K562 (cell line): ENCODE results near the gene ACTN4. TPM values are rescaled to one million over a fixed set of nuclear protein-coding genes. Genes with fewer than 3 reads are reported as not detected.

Source experiments
- ARID2 ChIP-seq: fragments of 450-650 bp; IDR thresholded peaks from 2 replicates; pipeline ENCODE4 v1.6.1; 2017; ENCODE audit warnings: antibody characterized with exemption, mild to moderate bottlenecking
- ATF3 ChIP-seq, 2 experiments: fragments of 450-650 bp in 1 of 2; sonication (generic) in 1 of 2; formaldehyde crosslinking in 1 of 2; IDR thresholded peaks in 1 of 2; conservative IDR thresholded peaks in 1 of 2; 2 replicates each; pipeline versions ENCODE4 v1.6.1 to v1.8.1; 2016 to 2023; ENCODE audit warnings: mild to moderate bottlenecking in 2 of 2, moderate library complexity in 2 of 2, inconsistent platforms in 1 of 2, missing genetic modification reagents in 1 of 2
- BACH1 ChIP-seq: fragments of 200-800 bp; sonication (Bioruptor generic); IDR thresholded peaks from 2 replicates; pipeline ENCODE4 v1.6.1; 2016; ENCODE audit warnings: missing genetic modification characterization, missing compliant biosample characterization
- BCOR ChIP-seq: fragments of 450-650 bp; IDR thresholded peaks from 2 replicates; pipeline ENCODE4 v1.6.1; 2016
- BHLHE40 ChIP-seq: IDR thresholded peaks from 2 replicates; pipeline ENCODE4 v1.6.1; 2011; ENCODE audit warnings: low read length, improper control_type of control experiment
- CSDE1 ChIP-seq, 2 experiments: fragments of 450-650 bp; IDR thresholded peaks; 2 replicates each; pipeline ENCODE4 v1.6.1; 2016; ENCODE audit warnings: mild to moderate bottlenecking in 1 of 2
- E2F5 ChIP-seq: sonication (generic); formaldehyde crosslinking; IDR thresholded peaks from 2 replicates; pipeline ENCODE4 v1.8.0; 2022; ENCODE audit warnings: mild to moderate bottlenecking, missing genetic modification reagents
- GATAD2B ChIP-seq: fragments of 450-650 bp; IDR thresholded peaks from 2 replicates; pipeline ENCODE4 v1.6.1; 2017; ENCODE audit warnings: mild to moderate bottlenecking, borderline replicate concordance
- MAFF ChIP-seq: IDR thresholded peaks from 2 replicates; pipeline ENCODE4 v1.6.1; 2012; ENCODE audit warnings: low read length, improper control_type of control experiment
- MAX ChIP-seq: sonication (generic); formaldehyde crosslinking; IDR thresholded peaks from 2 replicates; pipeline ENCODE4 v1.9.0; 2022; ENCODE audit warnings: mild to moderate bottlenecking, missing genetic modification reagents
- NR1H2 ChIP-seq: sonication (generic); formaldehyde crosslinking; IDR thresholded peaks from 2 replicates; pipeline ENCODE4 v1.4.0; 2020; ENCODE audit warnings: mild to moderate bottlenecking, missing genetic modification reagents
- NR2C2 ChIP-seq, 2 experiments: fragments of 200-800 bp in 1 of 2; sonication (Bioruptor generic) in 1 of 2; sonication (generic) in 1 of 2; formaldehyde crosslinking in 1 of 2; IDR thresholded peaks; 2 replicates each; pipeline versions ENCODE4 v1.6.1 to v1.8.0; 2016 to 2022; ENCODE audit warnings: mild to moderate bottlenecking in 1 of 2, missing compliant biosample characterization in 1 of 2, missing genetic modification characterization in 1 of 2, missing genetic modification reagents in 1 of 2
- PTRF ChIP-seq: fragments of 450-650 bp; IDR thresholded peaks from 2 replicates; pipeline ENCODE4 v1.6.1; 2016; ENCODE audit warnings: mild to moderate bottlenecking, missing genetic modification characterization, missing compliant biosample characterization
- RNF2 ChIP-seq: sonication (generic); IDR thresholded peaks from 2 replicates; pipeline ENCODE4 v1.6.1; 2016
- SAFB2 ChIP-seq: fragments of 200-400 bp; formaldehyde crosslinking; IDR thresholded peaks from 2 replicates; pipeline ENCODE4 v1.6.1; 2018; ENCODE audit warnings: borderline replicate concordance, low read length, low read depth, moderate library complexity; ENCODE audit not compliant: severe bottlenecking
- SNRNP70 ChIP-seq: fragments of 200-400 bp; formaldehyde crosslinking; optimal IDR thresholded peaks from 2 replicates; pipeline ENCODE3; 2017; ENCODE audit warnings: low read depth, low read length
- SP1 ChIP-seq: sonication (generic); formaldehyde crosslinking; IDR thresholded peaks from 2 replicates; pipeline ENCODE4 v1.8.1; 2022; ENCODE audit warnings: mild to moderate bottlenecking, missing genetic modification reagents
- TAF9B ChIP-seq: fragments of 450-650 bp; IDR thresholded peaks from 2 replicates; pipeline ENCODE4 v1.6.1; 2018; ENCODE audit warnings: mild to moderate bottlenecking; ENCODE audit not compliant: partially characterized antibody
- TAL1 ChIP-seq: fragments of 450-650 bp; IDR thresholded peaks from 2 replicates; pipeline ENCODE4 v1.6.1; 2016; ENCODE audit warnings: mild to moderate bottlenecking
- TCF7 ChIP-seq: sonication (generic); IDR thresholded peaks from 2 replicates; pipeline ENCODE4 v1.6.1; 2016; ENCODE audit warnings: antibody characterized with exemption, borderline replicate concordance
- ZFP91 ChIP-seq: sonication (generic); formaldehyde crosslinking; IDR thresholded peaks from 2 replicates; pipeline ENCODE4 v1.8.0; 2022; ENCODE audit warnings: mild to moderate bottlenecking, missing genetic modification reagents
- ZNF589 ChIP-seq: fragments of 200-800 bp; sonication (Bioruptor generic); IDR thresholded peaks from 2 replicates; pipeline ENCODE4 v1.6.1; 2016; ENCODE audit warnings: low read depth, missing genetic modification characterization, missing compliant biosample characterization
- ZNF644 ChIP-seq: fragments of 200-800 bp; sonication (Bioruptor generic); IDR thresholded peaks from 2 replicates; pipeline ENCODE4 v1.6.1; 2016; ENCODE audit warnings: low read depth, missing genetic modification characterization, missing compliant biosample characterization
- ZNF780A ChIP-seq: fragments of 250-450 bp; sonication (Bioruptor Pico); IDR thresholded peaks from 2 replicates; pipeline ENCODE4 v1.5.0; 2021; ENCODE audit warnings: mild to moderate bottlenecking
- ZZZ3 ChIP-seq: fragments of 450-650 bp; IDR thresholded peaks from 2 replicates; pipeline ENCODE4 v1.6.1; 2016; ENCODE audit warnings: antibody characterized with exemption, mild to moderate bottlenecking, moderate library complexity
- polyA plus RNA-seq, 8 experiments: library from polyadenylated mRNA; depleted of rRNA in 4 of 8; stranded (reverse) in 5 of 8; unstranded in 3 of 8; fragments of >200 nt; fragmentation: Nextera tagmentation in 2 of 8; fragmentation: Illumina TruSeq in 1 of 8; extraction: Ambion mirVana in 2 of 8; extraction: Trizol in 1 of 8; gene quantifications; 2 replicates each; pipeline versions ENCODE4 v1.2.1 to v1.2.3, GENCODE V29; 2011 to 2014; ENCODE audit warnings: inconsistent platforms in 1 of 8, missing spikeins in 1 of 8
- total RNA-seq, 7 experiments: library from RNA; depleted of rRNA in 6 of 7; stranded (reverse); fragments of >200 nt in 6 of 7; fragmentation: Illumina TruSeq in 2 of 7; extraction: Trizol in 2 of 7; gene quantifications; 2 replicates each; pipeline versions ENCODE4 v1.2.1 to v1.2.3, GENCODE V29; 2011 to 2021; ENCODE audit warnings: low replicate concordance in 1 of 7

The ACTN4 gene
- total and polyA plus RNA-seq, 9 of the 15 experiments (the other 6 are each of a cell fraction or from before 2014, with no cell fraction given), result 3.1 to 385 (median 125) TPM

- TF ChIP-seq NR2C2 (CRISPR knock-in tag; IDR thresholded peaks at IDR 0.05) (0 out of 2 replicates have a peak, but pooled peaks have one; percentile 65), NR2C2 (tag; IDR thresholded peaks at IDR 0.05) (0 out of 2 replicates have a peak, but pooled peaks have one; percentile 18), ARID2 (no peak), PTRF (tag) (no peak), ZFP91 (no peak), BACH1 (tag) (no peak), ATF3 (IDR thresholded peaks at IDR 0.05) (no peak), ATF3 (CRISPR knock-in tag; conservative IDR thresholded peaks at IDR 0.05) (no peak), TAF9B (no peak), ZNF644 (tag) (peak; percentile 63; the same call in 1 of the 2 replicates), TCF7 (peak; percentile 24; the same call in 1 of the 2 replicates), SNRNP70 (no peak), ZNF589 (CRISPR knock-in tag) (peak; percentile 88), MAX (CRISPR knock-in tag) (peak; percentile 93), GATAD2B (no peak), TAL1 (no peak), ZZZ3 (no peak), RNF2 (no peak), BCOR (no peak), BHLHE40 (peak; percentile 83), SP1 (CRISPR knock-in tag) (peak; percentile 68), CSDE1 (IDR thresholded peaks at IDR 0.05) (no peak), MAFF (no peak), ZNF780A (no peak), E2F5 (CRISPR knock-in tag) (no peak), SAFB2 (no peak), NR1H2 (CRISPR knock-in tag) (no peak)
Observed at GRCh38 chr19:38618590-38619360, 28.7 kb upstream of the ACTN4 start, which contains the start of gene EIF3K (continued).
